Endothelial cell (in vitro differentiated cells): Measurements from ENCODE around the gene DHRSX. TPM values are rescaled to one million over a fixed set of nuclear protein-coding genes. Genes with fewer than 3 reads are reported as not detected.
A peak's percentile ranks its signal among the peaks of the same experiment; 100 is the strongest.

ENCODE experiments used
- DNase-seq: peaks from one replicate; pipeline ENCODE4 v3.0.0; 2021; ENCODE audit warnings: low spot score
- H3K27ac Mint-ChIP-seq: one replicate; pipeline ENCODE4 v1.8.0; 2021; ENCODE audit warnings: mixed read lengths, inconsistent platforms; ENCODE audit not compliant: unreplicated experiment
- H3K27me3 Mint-ChIP-seq: one replicate; pipeline ENCODE4 v1.8.0; 2021; ENCODE audit warnings: mild to moderate bottlenecking, moderate library complexity, mixed read lengths, inconsistent platforms; ENCODE audit not compliant: unreplicated experiment
- H3K36me3 Mint-ChIP-seq: one replicate; pipeline ENCODE4 v1.8.0; 2021; ENCODE audit warnings: mild to moderate bottlenecking, low read depth, mixed read lengths, inconsistent platforms; ENCODE audit not compliant: unreplicated experiment
- H3K4me1 Mint-ChIP-seq: one replicate; pipeline ENCODE4 v1.8.0; 2021; ENCODE audit warnings: mild to moderate bottlenecking, mixed read lengths, inconsistent platforms; ENCODE audit not compliant: unreplicated experiment
- H3K4me3 Mint-ChIP-seq: one replicate; pipeline ENCODE4 v1.8.0; 2021; ENCODE audit warnings: mild to moderate bottlenecking, mixed read lengths, inconsistent platforms; ENCODE audit not compliant: unreplicated experiment
- H3K9me3 Mint-ChIP-seq: one replicate; pipeline ENCODE4 v1.8.0; 2021; ENCODE audit warnings: mixed read lengths, inconsistent platforms; ENCODE audit not compliant: unreplicated experiment
- CTCF ChIP-seq: fragments of 200-600 bp; sonication (generic); IDR thresholded peaks from one replicate; pipeline ENCODE4 v1.5.0; 2021; ENCODE audit warnings: antibody characterized with exemption; ENCODE audit not compliant: unreplicated experiment
- total RNA-seq: library from RNA; stranded (reverse); fragmentation: NEBNext Ultra II Directional; extraction: Animal tissue kit (Norgen Biotek cat#: 25700); gene quantifications from one replicate; pipeline ENCODE4 v1.2.1, GENCODE V29; 2021; ENCODE audit not compliant: unreplicated experiment

Gene DHRSX
- total RNA-seq, 1 donor from 2014 or later, result 22.2 TPM

- no peaks in the 10 kb centered on the region for H3K4me1 Mint-ChIP-seq
- peaks cover 4% of the 10 kb centered on the region for H3K27me3 Mint-ChIP-seq
- peak overlapping the region; percentile 33 for H3K4me3 Mint-ChIP-seq
- DNase-seq, result no peak
- no peak for TF ChIP-seq CTCF
- H3K9me3 Mint-ChIP-seq, result peaks cover 7% of the 10 kb centered on the region
- no peaks in the 10 kb centered on the region for H3K36me3 Mint-ChIP-seq
- no peak overlapping the region for H3K27ac Mint-ChIP-seq
These were observed 324.5 kb downstream of the DHRSX start for GRCh38 chrX:2176274-2176673.

GRCh38 chrX:2172359-2172758 is 328.4 kb downstream of the DHRSX start:
- H3K27me3 Mint-ChIP-seq, result peaks cover 7% of the 10 kb centered on the region
- H3K4me1 Mint-ChIP-seq, result no peaks in the 10 kb centered on the region

More at GRCh38 chrX:2172359-2172758, 328.4 kb downstream of the DHRSX start:
- Mint-ChIP-seq H3K27ac (no peak overlapping the region), H3K36me3 (peaks cover 4% of the 10 kb centered on the region), H3K4me3 (no peak overlapping the region), H3K9me3 (peaks cover 11% of the 10 kb centered on the region)
- DNase-seq, result no peak
- no peak for TF ChIP-seq CTCF

Other genes with a start within 250 kb of the DHRSX start
- 40.2 TPM for gene ZBED1, start within 50 bp of the DHRSX start, total RNA-seq
- gene CD99, start 190.3 kb upstream of the DHRSX start, total RNA-seq, result 714 TPM